ENCODE results near the gene P3H3. TPM values are rescaled to one million over a fixed set of nuclear protein-coding genes. Genes with fewer than 3 reads are reported as not detected.

The P3H3 gene
- total RNA-seq, 2 donors from 2014 or later = 25.7 to 28.8 TPM

GRCh38 chr12:6825398-6826124, 2.6 kb upstream of the P3H3 start:
- H3K27me3 ChIP-seq (replicated peaks; ENCODE audit: insufficient read depth) = no peaks in the 10 kb centered on the region
- TF ChIP-seq POLR2A (IDR thresholded peaks at IDR 0.05) (no peak), POLR2AphosphoS5 (IDR thresholded peaks at IDR 0.05) (peak; percentile 55)
- TF ChIP-seq, protein P1, sequence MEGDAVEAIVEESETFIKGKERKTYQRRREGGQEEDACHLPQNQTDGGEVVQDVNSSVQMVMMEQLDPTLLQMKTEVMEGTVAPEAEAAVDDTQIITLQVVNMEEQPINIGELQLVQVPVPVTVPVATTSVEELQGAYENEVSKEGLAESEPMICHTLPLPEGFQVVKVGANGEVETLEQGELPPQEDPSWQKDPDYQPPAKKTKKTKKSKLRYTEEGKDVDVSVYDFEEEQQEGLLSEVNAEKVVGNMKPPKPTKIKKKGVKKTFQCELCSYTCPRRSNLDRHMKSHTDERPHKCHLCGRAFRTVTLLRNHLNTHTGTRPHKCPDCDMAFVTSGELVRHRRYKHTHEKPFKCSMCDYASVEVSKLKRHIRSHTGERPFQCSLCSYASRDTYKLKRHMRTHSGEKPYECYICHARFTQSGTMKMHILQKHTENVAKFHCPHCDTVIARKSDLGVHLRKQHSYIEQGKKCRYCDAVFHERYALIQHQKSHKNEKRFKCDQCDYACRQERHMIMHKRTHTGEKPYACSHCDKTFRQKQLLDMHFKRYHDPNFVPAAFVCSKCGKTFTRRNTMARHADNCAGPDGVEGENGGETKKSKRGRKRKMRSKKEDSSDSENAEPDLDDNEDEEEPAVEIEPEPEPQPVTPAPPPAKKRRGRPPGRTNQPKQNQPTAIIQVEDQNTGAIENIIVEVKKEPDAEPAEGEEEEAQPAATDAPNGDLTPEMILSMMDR (IDR thresholded peaks at IDR 0.05) = peak; percentile 89 to 94 (median 93)
- H3K4me3 ChIP-seq = no peak overlapping the region

GRCh38 chr12:6826125-6826733, 2.0 kb upstream of the P3H3 start:
- TF ChIP-seq POLR2AphosphoS5 (IDR thresholded peaks at IDR 0.05) = no peak
- TF ChIP-seq POLR2A (IDR thresholded peaks at IDR 0.05) = no peak
- TF ChIP-seq, protein P1 (IDR thresholded peaks at IDR 0.05) = no peak
- WGBS = 77% methylated on average over 17 of the region's 17 CpGs
- no peak overlapping the region for H3K4me3 ChIP-seq
- no peaks in the 10 kb centered on the region for H3K27me3 ChIP-seq (replicated peaks; ENCODE audit: insufficient read depth)
- no peaks in the 10 kb centered on the region for H3K36me3 ChIP-seq
- H3K9me3 ChIP-seq = no peaks in the 10 kb centered on the region
- intact Hi-C loops (cut with DNase I) = loop anchor here (5.0 kb wide), 3 partner anchors 59 to 209 kb away; partner anchors contain the start of genes MLF2 and PTMS
- H3K27ac ChIP-seq = no peak overlapping the region
- DNase-seq (ENCODE audit: low spot score) = no peak
- H3K4me1 ChIP-seq (replicated peaks) = no peaks in the 10 kb centered on the region

More at GRCh38 chr12:6825398-6826124, 2.6 kb upstream of the P3H3 start:
- peak; percentile 77 for DNase-seq (ENCODE audit: low spot score)
- Histone ChIP-seq H3K4me1 (replicated peaks) (no peaks in the 10 kb centered on the region), H3K9me3 (no peaks in the 10 kb centered on the region), H3K36me3 (no peaks in the 10 kb centered on the region), H3K27ac (no peak overlapping the region)
- WGBS = 10% methylated on average over 18 of the region's 19 CpGs
- intact Hi-C loops (cut with DNase I) = loop anchor here (5.0 kb wide), 3 partner anchors 58 to 208 kb away; partner anchors contain the start of genes MLF2 and PTMS

- TF ChIP-seq POLR2A (IDR thresholded peaks at IDR 0.05) (no peak), POLR2AphosphoS5 (IDR thresholded peaks at IDR 0.05) (no peak)
- TF ChIP-seq, protein P1 (IDR thresholded peaks at IDR 0.05) = no peak
- H3K27ac ChIP-seq = peak overlapping the region; percentile 8 to 53
- intact Hi-C loops (cut with DNase I) = loop anchor here (5.0 kb wide), 3 partner anchors 60 to 210 kb away; partner anchors contain the start of genes MLF2 and PTMS
- no peak overlapping the region for H3K4me3 ChIP-seq
- no peaks in the 10 kb centered on the region for H3K36me3 ChIP-seq
- 69% methylated on average over 22 of the region's 22 CpGs for WGBS
- no peaks in the 10 kb centered on the region for H3K9me3 ChIP-seq
- no peak for DNase-seq (ENCODE audit: low spot score)
- no peaks in the 10 kb centered on the region for H3K4me1 ChIP-seq (replicated peaks)
- H3K27me3 ChIP-seq (replicated peaks; ENCODE audit: insufficient read depth) = no peaks in the 10 kb centered on the region
Observed at GRCh38 chr12:6826734-6827436, 1.3 kb upstream of the P3H3 start.

DNA sequence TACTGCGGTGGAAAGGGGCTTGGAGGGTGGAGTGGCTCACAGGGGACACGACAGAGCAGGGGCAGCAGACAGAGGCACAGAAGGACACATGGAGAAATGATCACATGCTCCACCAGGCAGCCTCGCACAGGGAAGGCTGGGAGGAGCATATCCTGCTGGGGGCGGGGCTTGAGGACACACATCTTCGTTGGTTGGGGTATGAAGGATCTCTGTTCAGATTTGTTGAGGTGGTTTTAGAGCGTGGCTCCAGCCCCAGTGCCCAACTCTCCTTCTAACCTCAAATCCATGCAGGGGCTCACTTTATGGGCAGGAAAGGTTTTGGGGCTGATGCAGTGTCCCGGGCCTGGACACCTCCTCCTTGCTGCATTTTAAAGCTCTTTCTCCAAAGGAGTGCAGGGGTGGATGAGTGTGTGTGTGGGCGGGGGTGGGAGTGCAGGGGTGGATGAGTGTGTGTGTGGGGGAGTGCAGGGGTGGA, 733 bp upstream of the P3H3 start:
- intact Hi-C loops (cut with DNase I) = loop anchor here (5.0 kb wide), 3 partner anchors 60 to 210 kb away; partner anchors contain the start of genes MLF2 and PTMS
- no peaks in the 10 kb centered on the region for H3K4me1 ChIP-seq (replicated peaks)
- DNase-seq (ENCODE audit: low spot score) = peak; percentile 83
- peak overlapping the region; percentile 8 to 53 for H3K27ac ChIP-seq
- H3K4me3 ChIP-seq = peak overlapping the region in 1 of 2 donors; percentile 4
- no peaks in the 10 kb centered on the region for H3K27me3 ChIP-seq (replicated peaks; ENCODE audit: insufficient read depth)
- no peaks in the 10 kb centered on the region for H3K36me3 ChIP-seq
- H3K9me3 ChIP-seq = no peaks in the 10 kb centered on the region
- TF ChIP-seq POLR2A (IDR thresholded peaks at IDR 0.05) (no peak), POLR2AphosphoS5 (IDR thresholded peaks at IDR 0.05) (peak; percentile 74)
- TF ChIP-seq, protein P1 (IDR thresholded peaks at IDR 0.05) = no peak
- WGBS = 7% methylated on average over 8 of the region's 8 CpGs
